Measurements from ENCODE around the gene PLRG1. TPM values are rescaled to one million over a fixed set of nuclear protein-coding genes. Genes with fewer than 3 reads are reported as not detected.

Gene PLRG1
- total RNA-seq, 1 donor from 2014 or later: 51.6 TPM

Other genes starting within 250 kb of the PLRG1 start
- gene DCHS2, start 58.6 kb downstream of the PLRG1 start, total RNA-seq: 0.51 and 5.3 TPM in 2 replicates
- not detected in 2 replicates for gene FGB, start 12.6 kb upstream of the PLRG1 start, total RNA-seq
- gene FGA, start 40.3 kb upstream of the PLRG1 start, total RNA-seq: not detected in 2 replicates
- not detected in 2 replicates for gene FGG, start 62.3 kb upstream of the PLRG1 start, total RNA-seq
- under 0.01 TPM in 1 of 2 replicates, not detected in the other for gene LRAT, start 193.6 kb upstream of the PLRG1 start, total RNA-seq
- gene RBM46, start 230.9 kb upstream of the PLRG1 start, total RNA-seq: not detected in 2 replicates